Measurements from ENCODE around the gene ZNF304. TPM values are rescaled to one million over a fixed set of nuclear protein-coding genes. Genes with fewer than 3 reads are reported as not detected.

ZNF304 gene
- total RNA-seq, 2 experiments from 2014 or later, result 3.8 to 4.0 TPM

DNA sequence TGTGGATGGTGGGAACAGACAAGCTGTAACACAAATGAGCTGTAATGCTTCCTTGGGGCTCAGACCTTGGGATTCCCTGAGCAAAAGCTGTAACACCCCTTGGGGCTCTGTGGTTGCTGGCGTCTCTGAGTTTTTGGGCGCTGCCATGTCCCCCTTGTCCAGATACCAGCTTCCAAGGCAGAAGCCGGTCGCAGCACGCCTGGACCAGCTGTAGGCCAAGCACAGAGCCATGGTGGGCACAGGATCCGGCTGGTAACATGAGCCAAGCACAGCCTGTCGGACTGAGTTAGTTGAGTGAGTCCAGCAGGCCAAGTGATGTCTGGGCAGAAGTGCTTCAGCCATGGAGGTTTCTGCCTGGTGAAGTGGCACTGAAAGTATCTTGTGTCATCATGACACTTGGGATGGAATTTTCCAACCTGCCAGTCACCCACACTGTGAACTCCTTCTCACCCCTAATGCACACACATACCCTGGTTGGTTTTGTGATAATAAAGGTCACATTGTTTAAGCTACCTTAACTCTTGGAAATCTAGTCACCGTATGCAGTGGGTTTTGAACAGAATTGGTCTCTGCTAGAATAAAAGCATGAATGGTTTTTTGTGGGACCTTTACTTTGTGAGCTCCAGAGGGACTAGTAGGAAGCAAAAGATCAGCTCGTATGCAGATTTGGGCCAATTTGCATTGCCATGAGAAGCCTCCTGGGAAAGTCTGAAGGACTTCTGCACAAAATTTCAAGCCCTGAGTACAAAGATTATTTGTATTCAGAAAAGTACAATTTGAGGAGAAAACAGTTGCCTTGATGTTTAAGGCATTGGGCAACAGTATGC, 52.9 kb downstream of the ZNF304 start:
- intact Hi-C loops (cut with micrococcal nuclease), result loop anchor here (10.0 kb wide), 1 partner anchor 299 kb away; no protein-coding TSS in a partner anchor
- CTCF ChIA-PET, result no interaction called here
- Mint-ChIP-seq H3K4me3 (no peak overlapping the region), H3K27ac (no peak overlapping the region), H3K4me1 (ENCODE audit: low read depth) (peaks cover 2% of the 10 kb centered on the region), H3K36me3 (peaks cover 19% of the 10 kb centered on the region), H3K27me3 (no peaks in the 10 kb centered on the region), H3K9me3 (peaks cover 33% of the 10 kb centered on the region)
- no peak for DNase-seq
- POLR2A ChIA-PET, result no interaction called here

DNA sequence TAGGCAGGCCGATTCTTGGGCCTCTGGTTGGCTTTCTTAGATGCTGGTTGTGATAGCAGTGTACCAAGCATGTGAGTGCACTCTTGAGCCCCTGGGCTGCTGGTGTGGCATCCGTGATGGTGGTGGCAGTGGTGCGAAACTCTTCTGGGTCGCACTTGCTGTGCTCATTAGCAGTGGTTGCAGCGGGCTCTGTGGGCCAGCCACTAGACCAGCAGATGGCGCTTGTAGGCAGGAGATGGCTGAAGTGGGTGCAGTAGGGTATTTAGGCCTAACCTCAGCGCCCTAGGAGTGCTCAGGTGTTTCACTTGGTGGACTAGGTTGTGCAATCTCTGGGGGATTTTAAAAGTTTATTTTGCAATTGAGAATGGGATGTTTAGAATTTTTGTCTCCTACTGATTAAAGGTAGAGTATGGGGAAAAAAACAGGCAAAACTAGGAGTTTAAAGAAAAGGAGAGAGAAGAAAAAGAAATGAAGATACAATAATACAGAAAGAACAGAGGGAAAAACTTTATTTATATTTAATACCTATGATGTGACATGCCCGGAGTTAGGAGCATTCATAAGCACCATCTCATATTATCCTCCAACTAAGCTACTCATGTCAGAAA, 55.5 kb downstream of the ZNF304 start:
- H3K36me3 Mint-ChIP-seq, result peaks cover 3% of the 10 kb centered on the region
- H3K4me3 Mint-ChIP-seq, result no peak overlapping the region
- DNase-seq, result peak; percentile 84
- intact Hi-C loops (cut with micrococcal nuclease), result loop anchor here (1.0 to 10.0 kb wide), 3 partner anchors 274 to 749 kb away; partner anchors contain the start of gene ZNF551
- no peak overlapping the region for H3K27ac Mint-ChIP-seq
- H3K9me3 Mint-ChIP-seq, result peaks cover 14% of the 10 kb centered on the region
- H3K27me3 Mint-ChIP-seq, result no peaks in the 10 kb centered on the region
- POLR2A ChIA-PET, result no interaction called here
- CTCF ChIA-PET, result interaction anchor here (0.7 to 0.8 kb wide), 2 partner anchors 21 to 264 kb away, joined by 3 read pairs; no protein-coding TSS in a partner anchor
- peaks cover 8% of the 10 kb centered on the region for H3K4me1 Mint-ChIP-seq (ENCODE audit: low read depth)

Other genes with a start within 250 kb of the ZNF304 start
- not detected for gene USP29, start 231.3 kb upstream of the ZNF304 start, total RNA-seq
- gene ZIM3, start 206.1 kb upstream of the ZNF304 start, total RNA-seq, result not detected
- gene DUXA, start 183.8 kb upstream of the ZNF304 start, total RNA-seq, result not detected
- gene ZNF264, start 159.8 kb upstream of the ZNF304 start, total RNA-seq, result 10 to 100 TPM; 18.9 to 20.4 TPM
- under 1 TPM; 0.81 to 0.97 TPM for gene AURKC, start 120.2 kb upstream of the ZNF304 start, total RNA-seq
- 1 to 10 TPM; 6.9 to 7.0 TPM for gene ZNF805, start 110.6 kb upstream of the ZNF304 start, total RNA-seq
- gene ZNF460, start 70.8 kb upstream of the ZNF304 start, total RNA-seq, result 10 to 100 TPM; 45.5 to 45.8 TPM
- gene ZNF543, start 30.8 kb upstream of the ZNF304 start, total RNA-seq, result 1 to 10 TPM; 4.0 to 4.3 TPM
- 1 to 10 TPM; 3.3 to 3.9 TPM for gene TRAPPC2B, start 12.3 kb downstream of the ZNF304 start, total RNA-seq
- gene ZNF547, start 12.3 kb downstream of the ZNF304 start, total RNA-seq, result 1 to 10 TPM; 1.0 to 1.4 TPM
- 10 to 100 TPM; 12.0 to 12.1 TPM for gene ZNF548, start 38.6 kb downstream of the ZNF304 start, total RNA-seq
- gene ZNF17, start 59.9 kb downstream of the ZNF304 start, total RNA-seq, result 1 to 10 TPM; 4.2 to 5.0 TPM
- 1 to 10 TPM; 9.3 to 9.4 TPM for gene ZNF749, start 84.1 kb downstream of the ZNF304 start, total RNA-seq
- gene VN1R1, start 105.9 kb downstream of the ZNF304 start, total RNA-seq, result under 1 TPM in 1 of 2 experiments, not detected in 1; 0.12 TPM
- 1 to 10 TPM; 3.9 to 4.0 TPM for gene ZNF772, start 126.3 kb downstream of the ZNF304 start, total RNA-seq
- gene ZNF419, start 136.5 kb downstream of the ZNF304 start, total RNA-seq, result 1 to 10 TPM; 4.3 to 5.1 TPM
- gene ZNF773, start 148.7 kb downstream of the ZNF304 start, total RNA-seq, result 1 to 10 TPM; 4.0 to 4.5 TPM
- 1 to 10 TPM; 2.9 to 3.4 TPM for gene ZNF549, start 176.1 kb downstream of the ZNF304 start, total RNA-seq
- 1 to 10 TPM; 5.6 to 6.6 TPM for gene ZNF550, start 208.6 kb downstream of the ZNF304 start, total RNA-seq
- gene ZNF416, start 227.6 kb downstream of the ZNF304 start, total RNA-seq, result 1 to 10 TPM; 2.2 to 2.4 TPM
- gene ZIK1, start 232.9 kb downstream of the ZNF304 start, total RNA-seq, result 1 to 10 TPM; 3.4 to 3.6 TPM
- gene ZNF530, start 248.6 kb downstream of the ZNF304 start, total RNA-seq, result 1 to 10 TPM; 3.7 to 5.6 TPM